ENCODE data around the gene VPS4A. TPM values are rescaled to one million over a fixed set of nuclear protein-coding genes. Genes with fewer than 3 reads are reported as not detected.

VPS4A gene
- total RNA-seq, 1 experiment from 2014 or later = 20.9 TPM

DNA sequence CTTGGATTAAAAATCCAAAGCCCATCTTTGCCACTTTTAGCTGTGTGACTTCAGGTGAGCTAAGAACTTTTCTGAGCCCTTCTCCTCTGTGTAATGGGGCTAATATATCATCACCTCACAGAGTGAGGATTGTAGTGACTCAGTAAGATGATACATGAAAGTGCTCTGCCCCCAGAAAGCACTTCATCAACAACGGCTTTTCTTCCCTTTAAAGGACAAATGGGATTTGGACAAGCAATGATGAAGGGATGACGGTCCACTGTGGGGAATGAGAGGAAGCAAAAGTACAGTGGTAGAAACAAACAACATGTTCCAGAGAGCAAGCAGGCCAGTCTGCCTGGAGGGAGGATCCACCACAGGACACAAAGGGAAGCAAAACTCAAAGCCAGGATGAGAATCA is 54.8 kb downstream of the VPS4A start:
- DNase-seq (ENCODE audit: low spot score) = no peak

DNA sequence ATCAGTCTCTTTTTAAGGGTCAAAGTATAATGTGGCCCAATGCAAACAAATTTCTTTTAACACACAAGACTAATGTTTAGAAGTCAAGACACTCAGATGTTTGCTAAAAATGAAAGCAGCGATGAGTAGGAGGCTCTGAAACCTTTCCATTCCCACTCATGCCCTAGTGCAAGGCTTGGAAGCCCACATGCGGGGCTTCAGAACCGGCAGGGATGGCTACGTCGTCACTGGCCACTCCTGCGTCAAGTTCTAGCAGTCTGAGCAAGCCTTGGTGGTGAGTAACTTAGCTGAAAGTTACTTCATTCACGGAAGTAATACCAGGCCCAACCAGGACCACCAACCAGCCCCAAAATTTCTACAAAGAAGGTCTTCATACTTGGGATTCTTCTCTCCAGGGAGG is 55.3 kb downstream of the VPS4A start:
- DNase-seq (ENCODE audit: low spot score) = no peak

DNA sequence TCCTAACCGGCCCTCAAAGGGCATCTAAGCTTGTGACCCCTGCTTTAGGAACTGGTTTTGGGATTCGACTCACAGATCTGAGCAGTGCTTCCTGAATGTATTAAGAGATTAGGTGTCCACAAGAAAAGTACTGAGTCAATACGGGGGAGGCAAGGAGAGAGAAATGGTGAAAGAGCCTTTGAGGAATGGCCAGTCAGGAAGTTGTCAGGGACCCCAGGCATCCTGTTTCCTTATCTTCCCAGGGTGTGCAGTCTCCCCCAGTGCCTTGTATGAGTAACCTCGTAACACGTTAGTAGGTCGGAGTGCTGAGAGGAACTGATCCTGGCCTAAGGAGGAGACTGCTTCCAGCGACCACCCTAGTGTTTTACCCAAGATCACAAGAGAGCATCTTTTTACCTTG is 56.8 kb downstream of the VPS4A start:
- DNase-seq (ENCODE audit: low spot score) = no peak

DNA sequence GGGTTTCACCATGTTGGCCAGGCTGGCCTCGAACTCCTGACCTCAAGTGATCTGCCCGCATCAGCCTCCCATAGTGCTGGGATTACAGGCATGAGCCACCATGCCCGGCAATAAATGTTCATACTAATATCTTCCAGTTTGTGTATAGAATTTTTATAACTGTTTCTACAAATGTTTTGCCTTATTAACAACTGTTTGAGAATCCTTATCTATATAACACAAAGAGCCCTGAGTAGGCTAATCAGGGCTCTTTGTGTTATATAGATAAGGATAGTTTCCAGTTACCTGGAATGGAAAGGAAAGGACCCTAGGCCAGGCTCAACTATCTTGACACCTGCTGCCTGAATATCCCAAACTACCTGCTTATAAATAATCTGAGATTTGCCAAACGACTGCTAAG is 57.7 kb downstream of the VPS4A start:
- no peak for DNase-seq (ENCODE audit: low spot score)

GRCh38 chr16:69371564-69371963 is 60.4 kb downstream of the VPS4A start:
- DNase-seq (ENCODE audit: low spot score) = no peak

GRCh38 chr16:69373019-69373418 is 61.9 kb downstream of the VPS4A start:
- DNase-seq (ENCODE audit: low spot score) = no peak

Other genes with a start within 250 kb of the VPS4A start
- 0.45 TPM in 1 of 2 replicates, not detected in the other for gene HAS3, start 205.7 kb upstream of the VPS4A start, total RNA-seq (2014; rRNA removed; shearing (Covaris generic))
- 59.1 and 59.3 TPM in 2 replicates for gene CHTF8, start 178.8 kb upstream of the VPS4A start, total RNA-seq (2014; rRNA removed; shearing (Covaris generic))
- gene UTP4, start 178.7 kb upstream of the VPS4A start, total RNA-seq (2014; rRNA removed; shearing (Covaris generic)) = 16.3 and 22.7 TPM in 2 replicates
- 15.1 and 22.4 TPM in 2 replicates for gene SNTB2, start 124.2 kb upstream of the VPS4A start, total RNA-seq (2014; rRNA removed; shearing (Covaris generic))
- gene PDF, start 19.2 kb downstream of the VPS4A start, total RNA-seq (2014; rRNA removed; shearing (Covaris generic)) = 36.9 and 38.5 TPM in 2 replicates
- 28.8 and 30.8 TPM in 2 replicates for gene COG8, start 28.2 kb downstream of the VPS4A start, total RNA-seq (2014; rRNA removed; shearing (Covaris generic))
- gene NIP7, start 28.4 kb downstream of the VPS4A start, total RNA-seq (2014; rRNA removed; shearing (Covaris generic)) = 28.9 and 44.9 TPM in 2 replicates
- gene TMED6, start 40.4 kb downstream of the VPS4A start, total RNA-seq (2014; rRNA removed; shearing (Covaris generic)) = not detected in 2 replicates
- gene TERF2, start 74.7 kb downstream of the VPS4A start, total RNA-seq (2014; rRNA removed; shearing (Covaris generic)) = 6.9 and 7.8 TPM in 2 replicates
- 111 and 128 TPM in 2 replicates for gene CYB5B, start 113.3 kb downstream of the VPS4A start, total RNA-seq (2014; rRNA removed; shearing (Covaris generic))

Measured in H4 (cell line).